GM12872 (cell line): ENCODE results near the gene BACH2.

ENCODE experiments used
- TF ChIP-seq, protein P1 (sequence below): IDR thresholded peaks from 3 replicates; pipeline ENCODE4 v1.5.1; 2011; ENCODE audit warnings: low read depth, mild to moderate bottlenecking, low read length, moderate library complexity; ENCODE audit not compliant: insufficient read depth

Gene BACH2

DNA sequence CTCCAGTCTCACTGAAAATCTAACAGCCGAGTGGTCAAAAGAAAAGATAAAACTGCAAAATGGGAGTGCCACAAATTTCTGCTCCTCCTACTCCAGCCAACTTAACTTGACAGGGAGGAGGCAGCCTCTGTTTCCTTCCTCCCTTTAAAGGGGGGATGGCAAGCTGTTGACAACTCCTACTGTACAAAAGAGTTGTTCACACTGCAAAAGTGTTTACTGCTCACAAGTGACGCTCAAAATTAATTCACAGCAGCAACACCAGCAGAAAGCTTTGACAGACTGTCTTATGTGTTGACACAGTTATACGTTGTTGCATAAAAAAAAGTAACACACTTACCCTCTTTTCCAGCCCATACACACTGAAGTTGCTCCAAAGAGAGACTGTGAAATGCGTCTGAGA lies 169.8 kb downstream of the BACH2 start:
- TF ChIP-seq, protein P1, sequence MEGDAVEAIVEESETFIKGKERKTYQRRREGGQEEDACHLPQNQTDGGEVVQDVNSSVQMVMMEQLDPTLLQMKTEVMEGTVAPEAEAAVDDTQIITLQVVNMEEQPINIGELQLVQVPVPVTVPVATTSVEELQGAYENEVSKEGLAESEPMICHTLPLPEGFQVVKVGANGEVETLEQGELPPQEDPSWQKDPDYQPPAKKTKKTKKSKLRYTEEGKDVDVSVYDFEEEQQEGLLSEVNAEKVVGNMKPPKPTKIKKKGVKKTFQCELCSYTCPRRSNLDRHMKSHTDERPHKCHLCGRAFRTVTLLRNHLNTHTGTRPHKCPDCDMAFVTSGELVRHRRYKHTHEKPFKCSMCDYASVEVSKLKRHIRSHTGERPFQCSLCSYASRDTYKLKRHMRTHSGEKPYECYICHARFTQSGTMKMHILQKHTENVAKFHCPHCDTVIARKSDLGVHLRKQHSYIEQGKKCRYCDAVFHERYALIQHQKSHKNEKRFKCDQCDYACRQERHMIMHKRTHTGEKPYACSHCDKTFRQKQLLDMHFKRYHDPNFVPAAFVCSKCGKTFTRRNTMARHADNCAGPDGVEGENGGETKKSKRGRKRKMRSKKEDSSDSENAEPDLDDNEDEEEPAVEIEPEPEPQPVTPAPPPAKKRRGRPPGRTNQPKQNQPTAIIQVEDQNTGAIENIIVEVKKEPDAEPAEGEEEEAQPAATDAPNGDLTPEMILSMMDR: no peak

DNA sequence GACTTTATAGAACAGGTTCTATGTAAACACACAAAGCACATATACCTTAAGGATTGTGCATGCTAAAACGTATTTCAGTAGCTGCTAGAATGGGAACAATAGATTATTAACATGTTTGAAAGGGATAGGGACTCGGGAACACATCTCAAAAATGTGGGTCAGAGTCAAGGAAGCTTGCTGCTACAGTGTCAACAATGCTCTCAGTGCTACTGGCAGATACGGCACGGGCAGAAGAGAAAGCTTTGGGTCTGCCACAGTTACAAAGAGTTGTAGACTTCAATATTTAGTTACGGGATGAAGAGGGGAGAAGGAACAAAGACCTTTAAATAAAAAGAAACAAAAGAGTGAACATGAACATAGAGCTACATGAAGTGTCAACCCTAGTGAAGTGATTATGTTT lies 170.5 kb downstream of the BACH2 start:
- TF ChIP-seq, protein P1: no peak

DNA sequence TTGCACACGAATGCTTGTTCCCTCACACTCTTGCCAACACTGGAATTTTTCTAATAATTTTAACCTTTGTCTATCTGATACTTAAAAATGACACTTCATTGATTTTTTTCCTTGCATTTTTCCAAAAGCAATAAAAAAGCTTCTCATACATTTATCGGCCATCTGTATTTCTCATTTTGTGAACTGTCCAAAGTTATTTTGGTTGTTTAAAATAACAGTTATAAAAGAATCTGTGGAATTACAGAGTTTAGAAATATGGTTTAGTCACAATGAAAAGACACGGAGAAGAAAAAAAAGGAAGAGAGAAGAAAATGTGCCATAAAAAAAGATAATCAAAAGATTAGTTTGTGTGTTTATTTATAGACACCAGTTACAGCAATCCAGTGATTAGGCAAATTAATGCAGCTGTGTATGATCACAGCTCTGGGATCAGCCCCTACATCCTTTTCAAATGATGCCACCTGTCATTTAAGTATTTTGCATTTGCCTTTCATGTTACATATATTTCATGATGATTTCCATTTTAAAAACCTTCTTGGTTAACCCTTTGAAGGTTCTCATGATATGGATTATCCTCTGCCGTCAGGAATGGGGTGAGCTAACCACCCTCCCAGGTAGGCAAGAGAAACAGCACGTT lies 171.7 kb downstream of the BACH2 start:
- TF ChIP-seq, protein P1: no peak

DNA sequence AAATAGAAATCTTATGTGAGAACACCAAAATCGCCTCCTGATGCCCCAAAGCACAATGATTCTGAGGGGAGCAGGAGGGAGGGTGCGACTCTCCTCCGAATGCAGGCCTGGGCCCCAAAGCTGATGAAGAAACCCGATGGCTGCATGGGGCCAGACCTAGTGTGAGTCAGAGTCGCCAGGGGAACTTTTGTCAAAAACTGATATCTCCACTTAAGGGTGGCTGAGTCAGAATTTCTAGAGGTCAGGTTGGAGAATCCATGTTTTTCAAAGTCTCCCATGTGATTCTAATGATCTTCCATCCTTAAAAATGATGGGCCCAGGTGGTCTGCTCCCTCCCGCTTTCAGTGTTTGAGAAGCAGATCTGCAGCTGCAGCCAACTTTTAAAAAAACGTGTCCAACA lies 172.8 kb downstream of the BACH2 start:
- TF ChIP-seq, protein P1: no peak

DNA sequence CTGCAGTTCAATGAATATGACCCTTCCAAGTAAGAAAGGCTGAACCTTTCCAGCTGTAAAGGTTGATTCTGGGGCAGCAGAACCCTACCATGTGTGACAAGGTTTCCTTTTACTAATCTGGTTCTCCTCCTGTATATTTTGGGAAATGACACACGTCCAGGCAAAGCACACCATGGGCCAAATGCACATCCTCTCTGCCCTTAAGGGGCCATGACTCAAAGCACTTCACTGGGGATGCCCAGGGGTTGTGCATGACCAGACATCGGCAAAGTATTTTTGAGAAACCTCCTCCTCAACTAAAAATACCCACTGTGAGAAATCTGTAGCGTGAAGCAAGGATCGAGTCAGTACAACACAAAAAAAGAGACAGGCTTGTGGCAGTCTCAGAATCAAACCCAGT lies 174.7 kb downstream of the BACH2 start:
- TF ChIP-seq, protein P1: no peak

DNA sequence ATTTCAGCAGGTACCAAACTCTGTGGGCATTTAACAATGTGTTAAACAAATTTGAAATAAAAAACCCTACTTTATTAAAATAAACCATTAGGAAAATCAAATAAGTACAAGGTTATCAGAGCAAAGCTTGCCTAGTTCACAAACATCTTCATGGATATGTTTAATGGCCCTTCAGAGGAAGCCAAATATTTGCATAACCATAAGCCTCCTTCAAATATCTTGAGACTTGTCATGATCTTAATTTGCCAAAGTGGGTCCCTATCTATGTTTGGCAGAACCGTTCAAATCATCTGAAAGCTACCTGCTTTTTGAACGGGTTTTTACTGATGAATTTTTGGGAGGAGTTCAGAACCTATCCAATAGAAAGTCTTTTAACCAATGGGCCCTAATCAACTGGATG lies 176.3 kb downstream of the BACH2 start:
- TF ChIP-seq, protein P1: no peak

DNA sequence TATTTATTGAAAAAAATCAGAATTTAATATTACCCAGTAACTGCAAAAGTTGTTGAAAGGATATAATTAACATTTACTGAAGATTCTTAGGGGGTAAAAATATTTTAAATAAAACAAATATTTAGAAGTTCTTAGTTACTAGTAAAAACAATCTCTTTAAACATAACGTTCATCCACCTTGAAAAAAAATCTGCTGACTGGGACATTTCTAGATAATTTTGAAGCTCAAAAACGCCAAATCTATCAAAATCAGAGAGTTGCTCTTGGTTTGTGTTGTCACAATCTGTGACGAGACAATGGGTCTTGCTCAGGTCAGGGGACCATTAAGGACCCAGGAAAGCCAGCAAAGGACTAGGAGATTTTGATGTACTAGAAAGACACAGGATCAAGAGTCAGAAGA lies 177.0 kb downstream of the BACH2 start:
- TF ChIP-seq, protein P1: no peak

DNA sequence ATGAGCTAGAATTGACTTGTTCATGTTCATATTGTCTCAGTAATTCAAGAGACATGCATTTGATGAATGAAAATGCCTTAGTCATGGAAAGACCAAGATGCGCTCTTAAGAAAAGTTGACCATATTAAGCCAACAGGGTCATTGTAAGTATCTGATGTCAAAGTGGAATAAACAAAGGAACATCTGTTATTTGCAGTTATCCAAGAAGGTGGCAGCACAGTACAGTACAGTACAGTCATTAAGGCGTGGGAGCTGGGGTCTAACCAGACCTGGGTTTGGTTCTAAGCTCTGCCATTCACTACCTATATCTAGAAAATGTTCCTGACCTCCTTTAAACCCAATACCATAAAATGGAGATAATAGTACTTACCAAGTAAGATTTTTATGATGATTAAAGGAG lies 178.1 kb downstream of the BACH2 start:
- TF ChIP-seq, protein P1: no peak
